HAP-1 (cell line): ENCODE data around the gene SLC2A8.
A peak's percentile ranks its signal among the peaks of the same experiment; 100 is the strongest.

ENCODE experiments used
- DNase-seq, 2 experiments: peaks; one replicate each; pipeline ENCODE4 v3.0.0-alpha.2; 2016 to 2020; ENCODE audit warnings: low spot score in 2 of 2
- H3K27me3 ChIP-seq: fragments of 250-450 bp; sonication (Bioruptor Pico); 2 replicates; pipeline ENCODE4 v1.5.1; 2020; ENCODE audit warnings: low read depth, mild to moderate bottlenecking, moderate library complexity
- H3K36me3 ChIP-seq: fragments of 250-450 bp; sonication (Bioruptor Pico); replicated peaks from 2 replicates; pipeline ENCODE4 v1.5.1; 2020; ENCODE audit warnings: mild to moderate bottlenecking
- H3K4me1 ChIP-seq: fragments of 250-450 bp; sonication (Bioruptor Pico); 2 replicates; pipeline ENCODE4 v1.5.1; 2020; ENCODE audit warnings: mild to moderate bottlenecking
- H3K4me3 ChIP-seq: fragments of 250-450 bp; sonication (Bioruptor Pico); 2 replicates; pipeline ENCODE4 v1.5.1; 2020; ENCODE audit warnings: mild to moderate bottlenecking, moderate library complexity
- H3K9me3 ChIP-seq: fragments of 250-450 bp; sonication (Bioruptor Pico); 2 replicates; pipeline ENCODE4 v1.5.1; 2020; ENCODE audit warnings: mild to moderate bottlenecking, moderate library complexity
- in situ Hi-C: fragments of 300-500 bp; cut with MboI; formaldehyde crosslinking; loops from 3 replicates; pipeline ENCODE4 v1.14.3; 2020; ENCODE audit warnings: low sequenced_read_pairs, inconsistent platforms, mixed read lengths

Gene SLC2A8

DNA sequence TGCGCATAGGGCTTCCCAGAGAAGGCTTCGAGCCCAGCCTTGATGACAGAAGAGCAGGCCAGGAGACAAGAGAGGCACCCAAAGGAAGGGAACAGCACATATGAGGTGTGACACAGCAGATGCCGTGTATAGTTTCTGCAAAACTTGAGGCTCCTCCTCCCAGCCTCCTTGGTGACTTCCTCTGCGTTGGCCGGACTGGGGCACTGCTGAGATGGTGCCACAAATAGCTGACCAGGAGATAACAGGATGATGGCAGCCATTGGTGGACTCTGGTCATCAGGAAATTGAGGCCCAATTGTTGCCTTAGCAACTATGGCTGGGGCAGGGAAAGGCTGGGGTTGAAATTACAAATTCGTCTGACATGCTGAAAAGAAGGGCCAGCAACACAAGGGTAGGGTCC is 22.4 kb downstream of the SLC2A8 start:
- in situ Hi-C loops = no loop called here
- no peaks in the 10 kb centered on the region; the same call in 1 of the 2 replicates for H3K4me1 ChIP-seq
- no peaks in the 10 kb centered on the region for H3K9me3 ChIP-seq
- H3K4me3 ChIP-seq = no peak overlapping the region
- DNase-seq = no peak
- no peaks in the 10 kb centered on the region for H3K36me3 ChIP-seq
- H3K27me3 ChIP-seq = no peaks in the 10 kb centered on the region

DNA sequence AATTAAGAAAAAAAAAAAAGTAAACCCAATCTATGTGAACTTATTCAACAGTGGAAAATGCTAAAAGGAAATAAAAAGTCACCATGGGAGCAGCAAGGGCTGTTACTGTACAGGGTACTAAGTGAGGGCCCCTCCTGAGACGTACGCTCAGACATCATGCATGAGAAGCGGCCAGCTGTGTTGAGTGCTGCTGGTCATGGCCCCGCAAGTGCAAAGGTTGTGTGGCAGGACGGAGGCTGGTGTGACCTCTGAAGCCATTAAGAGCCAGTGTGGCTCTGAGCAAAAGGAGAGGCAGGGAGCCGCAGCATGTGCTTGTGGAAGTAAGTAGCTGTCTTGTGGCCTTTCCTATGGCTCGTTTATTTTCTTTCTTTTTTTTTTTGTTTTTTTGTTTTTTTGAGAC is 24.1 kb downstream of the SLC2A8 start:
- peaks cover 2% of the 10 kb centered on the region for H3K4me1 ChIP-seq

GRCh38 chr9:127422133-127422782 is 25.3 kb downstream of the SLC2A8 start:
- in situ Hi-C loops = no loop called here
- no peaks in the 10 kb centered on the region for H3K9me3 ChIP-seq
- H3K36me3 ChIP-seq = no peaks in the 10 kb centered on the region
- no peaks in the 10 kb centered on the region for H3K27me3 ChIP-seq
- no peak for DNase-seq
- peak overlapping the region; percentile 92 for H3K4me3 ChIP-seq
- peaks cover 2% of the 10 kb centered on the region for H3K4me1 ChIP-seq

More for the DNA sequence above, 24.1 kb downstream of the SLC2A8 start:
- DNase-seq = no peak
- H3K4me3 ChIP-seq = no peak overlapping the region
- no peaks in the 10 kb centered on the region for H3K36me3 ChIP-seq
- H3K27me3 ChIP-seq = no peaks in the 10 kb centered on the region
- H3K9me3 ChIP-seq = no peaks in the 10 kb centered on the region
- in situ Hi-C loops = no loop called here

GRCh38 chr9:127422787-127423186 is 25.8 kb downstream of the SLC2A8 start:
- Histone ChIP-seq H3K27me3 (no peaks in the 10 kb centered on the region), H3K4me1 (peaks cover 2% of the 10 kb centered on the region), H3K36me3 (no peaks in the 10 kb centered on the region; the same call in 1 of the 2 replicates), H3K9me3 (no peaks in the 10 kb centered on the region), H3K4me3 (peak overlapping the region; percentile 92)
- DNase-seq = peak in 1 of 2 experiments; percentile 34
- in situ Hi-C loops = no loop called here

DNA sequence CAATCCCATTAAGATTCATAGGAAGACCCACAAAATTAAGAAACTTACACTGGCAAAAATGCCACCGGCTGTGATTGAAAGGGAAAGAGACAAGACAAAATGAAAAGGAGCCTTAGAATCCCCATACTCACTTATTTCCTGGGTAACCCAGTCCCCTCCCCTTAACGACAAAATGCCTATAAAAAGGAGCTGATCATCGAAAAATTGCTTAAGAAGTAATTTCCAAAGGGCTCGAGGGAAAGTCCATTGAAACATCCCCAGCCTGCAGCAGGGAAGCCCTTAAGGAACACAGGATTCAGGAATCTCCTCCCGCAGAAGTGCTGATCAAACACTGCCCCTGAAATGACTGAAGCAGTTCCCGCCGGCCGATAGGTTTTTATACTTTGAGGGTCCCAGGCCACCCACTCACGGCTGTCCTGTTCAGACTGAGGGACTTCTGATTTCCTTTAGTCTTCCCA is 26.5 kb downstream of the SLC2A8 start:
- Histone ChIP-seq H3K27me3 (no peaks in the 10 kb centered on the region), H3K4me3 (peak overlapping the region; percentile 92), H3K4me1 (peaks cover 2% of the 10 kb centered on the region), H3K36me3 (peaks cover 6% of the 10 kb centered on the region; the same call in 1 of the 2 replicates), H3K9me3 (no peaks in the 10 kb centered on the region)
- in situ Hi-C loops = no loop called here
- DNase-seq = no peak

- no peaks in the 10 kb centered on the region for H3K9me3 ChIP-seq
- H3K4me1 ChIP-seq = peaks cover 2% of the 10 kb centered on the region
- in situ Hi-C loops = no loop called here
- H3K4me3 ChIP-seq = peak within 1 kb of the TSS; percentile 92
- H3K36me3 ChIP-seq = peaks cover 11% of the 10 kb centered on the region
- DNase-seq = peak; percentile 91 to 94
- H3K27me3 ChIP-seq = no peaks in the 10 kb centered on the region
Measured at GRCh38 chr9:127423934-127424675, 27.1 kb downstream of the SLC2A8 start, which contains the start of gene ZNF79. Gene ZNF79 (plus strand): TSS chr9:127424382. CDS start chr9:127424788, 406 bp downstream.

- no peak for DNase-seq
- Histone ChIP-seq H3K9me3 (no peaks in the 10 kb centered on the region), H3K27me3 (no peaks in the 10 kb centered on the region), H3K36me3 (peaks cover 11% of the 10 kb centered on the region), H3K4me3 (peak overlapping the region; percentile 92), H3K4me1 (peaks cover 2% of the 10 kb centered on the region)
- in situ Hi-C loops = no loop called here
Measured at GRCh38 chr9:127424676-127424999, 27.7 kb downstream of the SLC2A8 start.

GRCh38 chr9:127426756-127427155 is 29.8 kb downstream of the SLC2A8 start:
- H3K36me3 ChIP-seq = peaks cover 14% of the 10 kb centered on the region

DNA sequence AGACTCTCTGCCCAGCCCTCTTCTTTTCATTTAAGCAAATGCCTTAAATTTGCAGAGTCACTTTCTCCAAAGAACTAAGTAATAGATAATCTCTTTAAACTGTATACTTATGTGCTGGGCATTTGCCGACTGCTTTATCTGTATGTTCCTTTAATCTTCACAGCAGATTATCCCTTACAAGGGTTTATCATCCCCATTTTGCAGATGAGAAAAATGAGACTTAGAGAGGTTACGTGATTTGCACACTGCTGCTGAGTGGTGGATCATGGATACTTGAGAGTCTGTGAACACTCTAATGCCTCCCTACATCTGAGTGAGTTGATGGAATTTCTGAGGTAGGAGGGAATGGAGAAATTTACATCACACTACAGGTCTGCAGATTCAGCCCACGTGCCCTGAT is 31.4 kb downstream of the SLC2A8 start:
- in situ Hi-C loops = no loop called here
- Histone ChIP-seq H3K4me3 (no peak overlapping the region), H3K4me1 (peaks cover 2% of the 10 kb centered on the region; the same call in 1 of the 2 replicates), H3K9me3 (no peaks in the 10 kb centered on the region), H3K36me3 (peaks cover 22% of the 10 kb centered on the region), H3K27me3 (no peaks in the 10 kb centered on the region)
- DNase-seq = no peak

More at GRCh38 chr9:127426756-127427155, 29.8 kb downstream of the SLC2A8 start:
- in situ Hi-C loops = no loop called here
- Histone ChIP-seq H3K4me3 (no peak overlapping the region), H3K4me1 (peaks cover 2% of the 10 kb centered on the region), H3K27me3 (no peaks in the 10 kb centered on the region), H3K9me3 (no peaks in the 10 kb centered on the region)
- no peak for DNase-seq

- Histone ChIP-seq H3K4me1 (no peaks in the 10 kb centered on the region), H3K4me3 (no peak overlapping the region), H3K9me3 (no peaks in the 10 kb centered on the region), H3K36me3 (peaks cover 39% of the 10 kb centered on the region), H3K27me3 (no peaks in the 10 kb centered on the region)
- no peak for DNase-seq
- in situ Hi-C loops = no loop called here
Measured at GRCh38 chr9:127430415-127430814, 33.4 kb downstream of the SLC2A8 start.

DNA sequence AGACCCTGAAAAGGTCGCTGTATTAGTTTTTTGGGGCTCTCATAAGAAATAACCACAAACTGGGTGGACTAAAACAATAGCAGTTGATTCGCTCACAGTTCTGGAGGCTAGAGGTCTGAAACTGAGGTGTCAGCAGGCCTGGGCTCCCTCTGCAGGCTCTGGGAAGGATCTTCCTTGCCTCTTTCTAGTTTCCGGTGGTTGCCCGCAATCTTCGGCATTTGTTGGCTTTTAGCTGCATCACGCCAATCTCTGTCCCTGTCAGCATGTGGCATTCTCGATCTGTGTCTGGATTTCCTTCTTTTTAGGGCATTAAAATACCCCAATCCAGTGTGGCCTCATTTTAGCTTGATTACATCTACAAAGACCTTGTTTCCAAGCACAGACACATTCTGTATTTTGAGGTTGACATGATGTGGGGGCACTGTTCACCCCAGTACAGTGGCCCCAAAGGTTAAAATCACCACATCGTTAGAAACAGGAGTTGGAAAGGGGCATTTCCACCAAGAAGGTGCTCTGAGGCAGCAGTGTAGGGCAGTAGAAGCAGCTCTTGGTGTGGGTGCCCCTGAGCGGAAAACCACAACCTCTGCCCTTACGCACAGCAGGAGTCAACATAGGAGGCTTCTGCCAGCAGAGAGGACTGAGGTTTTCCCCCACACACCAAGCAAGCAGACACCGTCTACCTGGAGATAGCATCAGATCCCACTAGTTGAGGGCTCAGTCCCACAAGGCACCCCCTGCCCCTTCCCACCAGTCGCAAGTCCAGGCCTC is 40.7 kb downstream of the SLC2A8 start:
- DNase-seq = no peak
- 0 out of 2 replicates have a peak, but pooled peaks cover 2% of the 10 kb centered on the region for H3K9me3 ChIP-seq
- H3K36me3 ChIP-seq = peaks cover 83% of the 10 kb centered on the region
- no peaks in the 10 kb centered on the region for H3K27me3 ChIP-seq
- no peak overlapping the region for H3K4me3 ChIP-seq
- in situ Hi-C loops = no loop called here
- H3K4me1 ChIP-seq = no peaks in the 10 kb centered on the region

- Histone ChIP-seq H3K4me3 (no peak overlapping the region), H3K4me1 (no peaks in the 10 kb centered on the region), H3K27me3 (no peaks in the 10 kb centered on the region), H3K36me3 (peaks cover 83% of the 10 kb centered on the region), H3K9me3 (peaks cover 4% of the 10 kb centered on the region; the same call in 1 of the 2 replicates)
- no peak for DNase-seq
- in situ Hi-C loops = no loop called here
Measured at GRCh38 chr9:127438394-127438793, 41.4 kb downstream of the SLC2A8 start.

- Histone ChIP-seq H3K27me3 (no peaks in the 10 kb centered on the region), H3K9me3 (peaks cover 20% of the 10 kb centered on the region), H3K36me3 (peaks cover 89% of the 10 kb centered on the region), H3K4me1 (peaks cover 6% of the 10 kb centered on the region), H3K4me3 (no peak overlapping the region)
- peak in 1 of 2 experiments; percentile 39 for DNase-seq
- in situ Hi-C loops = no loop called here
Measured at GRCh38 chr9:127444283-127444920, 47.4 kb downstream of the SLC2A8 start.
